Lung (tissue), 16 donors: ENCODE results near the gene PRR36. TPM values are rescaled to one million over a fixed set of nuclear protein-coding genes. Genes with fewer than 3 reads are reported as not detected.

Source experiments
- ATAC-seq: fragments of 200-7000 bp; cut with Tn5 transposase; one replicate; pipeline ENCODE4 v1.9.1; 2020; ENCODE audit warnings: moderate number of reproducible peaks; ENCODE audit not compliant: insufficient read depth, low FRiP score
- DNase-seq, 3 donors: peaks; one replicate each; pipeline ENCODE4 v3.0.0-alpha.2; 2013 to 2017
- H3K27ac ChIP-seq, 2 donors: one replicate each; pipeline ENCODE4 v1.5.1; 2013; ENCODE audit warnings: mild to moderate bottlenecking in 2 of 2, moderate library complexity in 2 of 2, control low read depth in 1 of 2, inconsistent platforms in 1 of 2, low read depth in 1 of 2, low read length in 1 of 2
- H3K27me3 ChIP-seq, 3 donors: one replicate each; pipeline ENCODE4 v1.5.1; 2013; ENCODE audit warnings: low read length in 2 of 3; ENCODE audit not compliant: control insufficient read depth in 3 of 3, insufficient read depth in 3 of 3
- H3K36me3 ChIP-seq, 4 donors: one replicate each; pipeline ENCODE4 v1.5.1; 2013; ENCODE audit warnings: low read length in 4 of 4, mild to moderate bottlenecking in 1 of 4, moderate library complexity in 1 of 4; ENCODE audit not compliant: control insufficient read depth in 4 of 4, insufficient read depth in 4 of 4
- H3K4me1 ChIP-seq, 5 donors: one replicate each; pipeline ENCODE4 v1.5.1; 2013; ENCODE audit warnings: low read length in 5 of 5, mild to moderate bottlenecking in 2 of 5, moderate library complexity in 1 of 5; ENCODE audit not compliant: control insufficient read depth in 5 of 5, insufficient read depth in 5 of 5
- H3K4me3 ChIP-seq: one replicate; pipeline ENCODE4 v1.5.1; 2013; ENCODE audit warnings: mild to moderate bottlenecking, control low read depth, moderate library complexity
- H3K9ac ChIP-seq, 2 donors: one replicate each; pipeline ENCODE4 v1.5.1; 2013; ENCODE audit warnings: low read length in 2 of 2, control low read depth in 1 of 2; ENCODE audit not compliant: insufficient read depth in 1 of 2
- H3K9me3 ChIP-seq, 4 donors: one replicate each; pipeline ENCODE4 v1.5.1; 2013; ENCODE audit warnings: low read length in 3 of 4, mild to moderate bottlenecking in 1 of 4, moderate library complexity in 1 of 4; ENCODE audit not compliant: control insufficient read depth in 4 of 4, insufficient read depth in 3 of 4
- WGBS, 2 donors: extraction: QIAGEN DNeasy Blood & Tissue Kit; methylation state at CpG; one replicate each; pipeline ENCODE4 v1.1.7; 2013; 5-methylcytosine and 5-hydroxymethylcytosine counted together
- long read RNA-seq, 5 donors: transcript quantifications; one replicate each; lab custom pipeline, GENCODE V29; 2026
- polyA plus RNA-seq, 2 donors: library from polyadenylated mRNA; stranded (reverse); fragments of 200-250 nt; gene quantifications; one replicate each; pipeline ENCODE4 v1.2.1, GENCODE V29; 2013
- total RNA-seq, 2 donors: library from RNA; depleted of rRNA in 1 of 2; stranded (reverse); fragments of >200 nt in 1 of 2; gene quantifications; one replicate each; pipeline ENCODE4 v1.2.1, GENCODE V29; 2014 to 2021
- TF ChIP-seq, protein P1 (sequence below): IDR thresholded peaks from 2 replicates; pipeline ENCODE4 v1.5.1; 2012; ENCODE audit warnings: mild to moderate bottlenecking; ENCODE audit errors: control extremely low read depth, extremely low read depth
- donor health status: control.
- donor health status: control.
- donor health status: Bipolar disorder and iron deficiency.
- donor health status: healthy.
- donor health status: DM: yes; HTN: yes; CAD: no.

The PRR36 gene
- total RNA-seq = 1 to 10 TPM; 1.3 to 3.4 TPM
- under 1 TPM; 0.30 to 0.89 TPM for polyA plus RNA-seq
- long read RNA-seq, donor 1 = 0 reads
- long read RNA-seq, donor 2 = 0 reads
- long read RNA-seq, donor 3 = 0 reads
- long read RNA-seq, donor 4, partial matches to known transcripts = 7 of 7 reads
- long read RNA-seq, donor 4, other reads (novel, unspliced or antisense) = 0 of 7 reads
- long read RNA-seq, donor 5, partial matches to known transcripts = 15 of 15 reads
- long read RNA-seq, donor 5, other reads (novel, unspliced or antisense) = 0 of 15 reads

DNA sequence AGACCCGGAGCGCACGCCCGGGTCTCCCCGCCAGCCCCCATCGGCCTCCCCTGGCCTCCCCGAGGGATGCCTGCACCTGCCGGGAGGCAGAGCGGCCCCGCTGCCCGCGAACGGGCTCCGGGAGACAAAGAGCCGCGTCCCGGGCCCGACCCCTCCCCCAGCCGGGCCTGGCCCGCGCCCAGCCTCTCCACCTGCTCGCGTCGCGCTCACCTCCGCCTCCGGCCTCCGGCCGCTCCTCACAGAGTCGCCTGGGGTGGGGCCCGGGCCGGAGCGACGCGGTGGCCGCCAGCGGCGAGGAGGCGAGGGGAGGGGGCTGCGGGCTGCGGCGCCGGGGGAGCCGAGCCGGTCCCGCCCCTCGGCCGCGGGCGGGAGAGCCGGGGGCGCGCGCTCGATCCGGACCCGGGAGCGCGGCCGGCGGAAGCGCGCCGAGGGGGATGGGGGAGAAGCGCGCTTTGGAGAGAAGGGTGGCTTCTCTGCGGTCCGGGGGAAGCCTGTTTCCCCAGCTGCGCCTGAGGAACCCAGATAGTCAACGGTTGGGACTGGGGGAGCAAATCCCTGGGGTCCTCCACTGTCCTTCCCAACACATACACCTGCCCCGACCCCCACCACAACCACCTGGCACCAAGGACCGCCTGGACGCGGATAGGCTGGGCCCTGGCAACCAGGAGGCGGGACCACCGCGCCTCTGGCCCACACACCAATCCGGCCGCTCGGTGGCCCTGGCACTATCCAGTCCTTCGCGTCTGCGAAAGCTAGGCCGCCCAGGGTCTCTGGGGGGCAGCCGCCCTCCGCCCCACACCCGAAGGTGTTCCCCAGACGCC is at the start of gene PRR36:
Gene PRR36 (minus strand): TSS at position 315 of the 821 bp plus-strand sequence. CDS start 701 bp downstream, outside the sequence.
- H3K4me1 ChIP-seq = peaks cover 0 to 23% (median 6%) of the 10 kb centered on the region in 5 donors
- no peak within 1 kb of the TSS for H3K9ac ChIP-seq
- ATAC-seq = peak; percentile 70

DNA sequence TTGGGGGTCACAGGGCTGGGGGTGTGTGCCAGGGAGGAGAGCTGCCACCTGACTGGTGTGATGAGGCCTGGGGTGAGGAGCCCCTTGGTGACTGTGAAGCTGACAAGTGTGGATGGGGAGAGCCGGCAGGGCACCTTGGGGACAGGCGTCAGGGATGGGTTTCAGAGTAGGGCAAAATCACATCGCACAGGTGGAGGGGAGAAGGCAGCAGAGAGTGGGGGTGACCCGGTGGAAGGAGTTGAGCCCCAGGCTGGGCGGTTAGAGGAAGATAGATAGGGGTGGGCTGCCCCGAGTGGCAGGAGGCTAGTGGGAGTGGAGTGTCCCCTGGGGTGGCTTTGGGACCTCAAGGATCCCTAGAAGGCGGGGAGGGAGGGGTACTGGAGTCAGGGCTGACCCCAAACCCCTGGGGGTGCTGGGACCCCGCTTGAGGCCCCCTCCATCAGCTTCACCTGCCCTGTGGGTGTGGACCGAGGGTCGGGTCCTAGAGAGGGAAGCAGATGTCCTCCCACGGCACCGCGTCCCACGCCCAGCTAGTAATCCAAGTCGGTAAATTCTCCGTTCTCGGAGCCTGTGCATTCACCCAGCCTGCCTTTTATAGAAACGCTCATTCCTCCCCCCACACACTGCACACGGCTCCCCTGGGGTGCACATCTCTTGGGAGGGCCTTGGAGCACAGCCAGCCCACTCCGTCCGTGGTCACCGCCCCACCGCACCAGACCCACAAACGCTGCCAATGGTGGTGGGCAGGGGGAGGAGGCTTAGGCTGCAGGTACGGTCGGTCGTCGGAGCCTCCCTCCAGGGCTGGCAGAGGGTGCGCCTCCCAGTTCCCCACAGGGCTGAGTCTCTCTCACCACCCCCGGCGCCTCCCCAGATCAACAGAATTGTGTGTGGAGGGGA is 49.4 kb upstream of the PRR36 start:
- 87 to 91% methylated on average over 31 of the region's 31 CpGs for WGBS, 2 donors
- H3K4me3 ChIP-seq = no peak overlapping the region
- TF ChIP-seq, protein P1, sequence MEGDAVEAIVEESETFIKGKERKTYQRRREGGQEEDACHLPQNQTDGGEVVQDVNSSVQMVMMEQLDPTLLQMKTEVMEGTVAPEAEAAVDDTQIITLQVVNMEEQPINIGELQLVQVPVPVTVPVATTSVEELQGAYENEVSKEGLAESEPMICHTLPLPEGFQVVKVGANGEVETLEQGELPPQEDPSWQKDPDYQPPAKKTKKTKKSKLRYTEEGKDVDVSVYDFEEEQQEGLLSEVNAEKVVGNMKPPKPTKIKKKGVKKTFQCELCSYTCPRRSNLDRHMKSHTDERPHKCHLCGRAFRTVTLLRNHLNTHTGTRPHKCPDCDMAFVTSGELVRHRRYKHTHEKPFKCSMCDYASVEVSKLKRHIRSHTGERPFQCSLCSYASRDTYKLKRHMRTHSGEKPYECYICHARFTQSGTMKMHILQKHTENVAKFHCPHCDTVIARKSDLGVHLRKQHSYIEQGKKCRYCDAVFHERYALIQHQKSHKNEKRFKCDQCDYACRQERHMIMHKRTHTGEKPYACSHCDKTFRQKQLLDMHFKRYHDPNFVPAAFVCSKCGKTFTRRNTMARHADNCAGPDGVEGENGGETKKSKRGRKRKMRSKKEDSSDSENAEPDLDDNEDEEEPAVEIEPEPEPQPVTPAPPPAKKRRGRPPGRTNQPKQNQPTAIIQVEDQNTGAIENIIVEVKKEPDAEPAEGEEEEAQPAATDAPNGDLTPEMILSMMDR = no peak
- H3K9ac ChIP-seq = no peak overlapping the region
- H3K4me1 ChIP-seq = peaks cover 0 to 30% (median 17%) of the 10 kb centered on the region in 5 donors
- H3K36me3 ChIP-seq = peaks cover 0 to 18% (median 8%) of the 10 kb centered on the region in 4 donors
- DNase-seq (no peak), ATAC-seq (no peak)
- no peak overlapping the region for H3K27ac ChIP-seq
- no peaks in the 10 kb centered on the region for H3K9me3 ChIP-seq
- peaks cover 0 to 13% (median 5%) of the 10 kb centered on the region in 3 donors for H3K27me3 ChIP-seq

More for the DNA sequence above, at the start of gene PRR36:
- 1 to 2% methylated on average over 76 to 88 of the region's 88 CpGs for WGBS, 2 donors
- TF ChIP-seq, protein P1 = no peak
- peaks cover 0 to 16% (median 16%) of the 10 kb centered on the region in 3 donors for H3K27me3 ChIP-seq
- no peaks in the 10 kb centered on the region for H3K9me3 ChIP-seq
- no peaks in the 10 kb centered on the region for H3K36me3 ChIP-seq
- DNase-seq = peak; percentile 50 to 76 (median 75)
- no peak within 1 kb of the TSS for H3K27ac ChIP-seq
- H3K4me3 ChIP-seq = no peak within 1 kb of the TSS

DNA sequence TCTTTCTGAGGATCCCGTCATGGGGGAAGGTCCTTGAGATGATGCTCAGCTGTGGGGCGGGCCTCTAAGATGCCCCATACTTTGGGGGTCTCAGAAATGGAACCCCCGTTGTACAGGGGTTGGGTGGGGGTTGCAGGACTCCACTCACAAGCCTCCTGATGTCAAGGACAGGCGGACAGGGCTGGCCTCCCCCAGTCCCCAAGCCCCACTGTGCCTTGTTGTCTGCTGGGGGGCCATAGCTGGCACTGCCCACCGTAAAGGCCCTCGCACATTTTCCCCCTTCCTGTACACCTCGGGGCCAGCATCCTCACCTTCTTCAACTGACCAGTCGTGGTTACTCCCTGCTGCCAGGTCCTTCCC is 48.6 kb upstream of the PRR36 start:
- Histone ChIP-seq H3K4me1 (peaks cover 0 to 25% (median 17%) of the 10 kb centered on the region in 5 donors), H3K4me3 (no peak overlapping the region), H3K9me3 (no peaks in the 10 kb centered on the region), H3K27me3 (peaks cover 0 to 20% (median 8%) of the 10 kb centered on the region in 3 donors), H3K9ac (no peak overlapping the region), H3K36me3 (peaks cover 0 to 18% (median 8%) of the 10 kb centered on the region in 4 donors), H3K27ac (no peak overlapping the region)
- ATAC-seq (no peak), DNase-seq (no peak)
- WGBS, 2 donors = 89 to 93% methylated on average over 8 of the region's 8 CpGs
- TF ChIP-seq, protein P1 = no peak
